ENCODE measurements around the gene LMF1.

The LMF1 gene

DNA sequence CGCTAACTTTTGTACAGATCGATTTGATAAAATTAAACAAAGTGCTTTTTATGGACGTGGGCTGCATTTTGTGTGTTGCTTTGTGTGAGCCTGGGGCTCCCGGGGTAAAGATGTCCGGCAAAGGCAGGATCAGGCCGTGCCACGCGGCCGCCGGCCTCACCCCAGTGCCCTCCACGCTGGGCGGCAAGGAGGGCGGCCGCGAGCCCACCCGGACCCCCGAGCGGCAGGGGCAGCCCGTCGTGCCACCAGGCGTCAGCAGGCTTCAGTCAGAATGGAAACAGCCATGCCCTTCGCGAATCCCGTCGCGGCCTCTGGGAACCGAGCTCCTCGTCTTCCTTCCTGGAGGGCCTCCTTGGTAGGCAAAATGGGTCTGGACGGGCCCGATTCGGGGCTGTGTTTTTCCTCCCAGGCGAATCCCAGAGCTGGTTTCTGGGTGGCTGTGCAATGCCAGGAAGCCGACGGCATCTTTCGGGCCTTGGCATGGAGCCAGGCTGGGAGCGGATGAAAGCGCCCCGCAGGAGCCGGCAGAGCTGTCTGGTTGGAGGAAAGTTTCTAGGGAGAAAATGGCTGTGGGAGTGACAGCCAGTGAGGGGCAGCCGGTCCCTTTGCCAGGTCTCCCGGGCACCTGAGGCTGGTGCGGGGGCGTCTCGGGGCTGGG, 16.3 kb upstream of the LMF1 start:
- in situ Hi-C loops (cut with MboI; ENCODE audit: low pct_unique_long_range_greater_than_20kb, low sequenced_read_pairs) = no loop called here
- DNase-seq = no peak

- DNase-seq = no peak
- in situ Hi-C loops (cut with MboI; ENCODE audit: low pct_unique_long_range_greater_than_20kb, low sequenced_read_pairs) = no loop called here
These were observed 15.6 kb upstream of the LMF1 start for GRCh38 chr16:986411-986810.

GRCh38 chr16:985646-986400, 15.0 kb upstream of the LMF1 start:
- no peak for DNase-seq
- in situ Hi-C loops (cut with MboI; ENCODE audit: low pct_unique_long_range_greater_than_20kb, low sequenced_read_pairs) = no loop called here

DNA sequence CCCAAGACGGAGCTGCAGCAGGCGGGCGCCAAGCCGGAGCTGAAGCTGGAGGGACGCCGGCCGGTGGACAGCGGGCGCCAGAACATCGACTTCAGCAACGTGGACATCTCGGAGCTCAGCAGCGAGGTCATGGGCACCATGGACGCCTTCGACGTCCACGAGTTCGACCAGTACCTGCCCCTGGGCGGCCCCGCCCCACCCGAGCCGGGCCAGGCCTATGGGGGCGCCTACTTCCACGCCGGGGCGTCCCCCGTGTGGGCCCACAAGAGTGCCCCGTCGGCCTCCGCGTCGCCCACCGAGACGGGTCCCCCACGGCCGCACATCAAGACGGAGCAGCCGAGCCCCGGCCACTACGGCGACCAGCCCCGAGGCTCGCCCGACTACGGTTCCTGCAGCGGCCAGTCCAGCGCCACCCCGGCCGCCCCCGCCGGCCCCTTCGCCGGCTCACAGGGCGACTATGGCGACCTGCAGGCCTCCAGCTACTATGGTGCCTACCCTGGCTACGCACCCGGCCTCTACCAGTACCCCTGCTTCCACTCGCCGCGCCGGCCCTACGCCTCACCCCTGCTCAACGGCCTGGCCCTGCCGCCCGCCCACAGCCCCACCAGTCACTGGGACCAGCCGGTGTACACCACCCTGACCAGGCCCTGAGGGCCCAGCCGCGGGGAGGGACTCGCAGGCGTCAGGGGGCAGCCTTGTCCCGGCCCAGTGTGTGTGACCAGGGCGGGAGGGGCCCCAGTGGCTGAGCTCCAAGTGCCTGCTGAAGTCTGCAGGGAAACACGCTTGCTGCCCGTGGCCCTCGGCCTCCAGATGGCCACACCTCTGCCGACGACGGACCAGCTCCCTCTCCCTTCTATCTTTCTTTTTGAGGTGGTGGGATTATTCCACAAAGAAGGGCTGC, 14.2 kb upstream of the LMF1 start:
- in situ Hi-C loops (cut with MboI; ENCODE audit: low pct_unique_long_range_greater_than_20kb, low sequenced_read_pairs) = no loop called here
- no peak for DNase-seq

DNA sequence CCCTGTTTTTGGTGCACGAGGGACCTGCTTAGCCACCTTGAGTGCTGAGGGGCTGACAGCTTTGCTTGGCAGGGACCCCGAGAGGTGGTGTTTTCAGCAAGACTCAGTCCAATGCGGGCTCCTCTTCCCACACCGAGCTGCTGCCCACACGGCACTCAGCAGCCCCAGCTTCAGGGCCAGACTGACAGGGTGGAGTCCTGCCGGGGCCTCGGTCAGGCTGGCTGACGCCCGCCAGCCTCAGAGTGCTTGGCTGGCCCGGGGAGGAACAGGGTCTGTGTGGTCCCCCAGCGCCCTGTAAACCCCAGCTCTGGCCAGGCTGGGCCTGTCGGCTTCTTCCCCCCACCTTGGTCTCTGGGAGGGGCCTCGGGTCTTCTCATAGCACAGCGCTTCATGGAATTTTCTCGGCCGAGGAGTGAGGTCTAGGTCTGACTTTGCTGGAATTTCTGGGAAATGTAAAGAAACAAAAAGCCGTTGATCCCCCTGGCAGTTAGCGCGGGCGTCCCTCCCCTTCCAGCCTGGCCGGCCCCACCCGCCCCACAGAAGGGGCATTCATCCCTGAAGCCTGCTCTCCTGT, 13.4 kb upstream of the LMF1 start:
- in situ Hi-C loops (cut with MboI; ENCODE audit: low pct_unique_long_range_greater_than_20kb, low sequenced_read_pairs) = no loop called here

GRCh38 chr16:983044-984030, 12.6 kb upstream of the LMF1 start:
- DNase-seq = no peak
- in situ Hi-C loops (cut with MboI; ENCODE audit: low pct_unique_long_range_greater_than_20kb, low sequenced_read_pairs) = no loop called here

More for the DNA sequence above, 13.4 kb upstream of the LMF1 start:
- no peak for DNase-seq

GRCh38 chr16:982145-983043, 11.6 kb upstream of the LMF1 start:
- DNase-seq = no peak
- in situ Hi-C loops (cut with MboI; ENCODE audit: low pct_unique_long_range_greater_than_20kb, low sequenced_read_pairs) = no loop called here

GRCh38 chr16:981695-982144, 10.9 kb upstream of the LMF1 start, which contains the start of gene SOX8:
Gene SOX8, plus strand, starts transcription at chr16:981770. Its CDS starts 153 bp downstream, at chr16:981923.
- DNase-seq = no peak
- in situ Hi-C loops (cut with MboI; ENCODE audit: low pct_unique_long_range_greater_than_20kb, low sequenced_read_pairs) = no loop called here

DNA sequence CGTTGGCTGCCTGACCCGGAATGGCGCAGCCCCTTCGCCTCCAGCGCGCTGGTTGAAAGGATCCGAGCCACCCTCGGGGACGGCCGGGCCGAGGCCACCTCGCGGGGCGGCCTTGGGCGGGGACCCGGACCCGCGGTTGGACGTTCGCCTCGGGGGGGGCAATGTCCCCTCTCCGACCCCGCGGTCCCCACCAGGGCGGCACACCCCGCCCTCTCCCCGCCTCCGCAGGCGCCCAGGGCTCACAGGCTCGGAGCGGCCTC, 9.7 kb upstream of the LMF1 start:
- no peak for DNase-seq
- in situ Hi-C loops (cut with MboI; ENCODE audit: low pct_unique_long_range_greater_than_20kb, low sequenced_read_pairs) = no loop called here

DNA sequence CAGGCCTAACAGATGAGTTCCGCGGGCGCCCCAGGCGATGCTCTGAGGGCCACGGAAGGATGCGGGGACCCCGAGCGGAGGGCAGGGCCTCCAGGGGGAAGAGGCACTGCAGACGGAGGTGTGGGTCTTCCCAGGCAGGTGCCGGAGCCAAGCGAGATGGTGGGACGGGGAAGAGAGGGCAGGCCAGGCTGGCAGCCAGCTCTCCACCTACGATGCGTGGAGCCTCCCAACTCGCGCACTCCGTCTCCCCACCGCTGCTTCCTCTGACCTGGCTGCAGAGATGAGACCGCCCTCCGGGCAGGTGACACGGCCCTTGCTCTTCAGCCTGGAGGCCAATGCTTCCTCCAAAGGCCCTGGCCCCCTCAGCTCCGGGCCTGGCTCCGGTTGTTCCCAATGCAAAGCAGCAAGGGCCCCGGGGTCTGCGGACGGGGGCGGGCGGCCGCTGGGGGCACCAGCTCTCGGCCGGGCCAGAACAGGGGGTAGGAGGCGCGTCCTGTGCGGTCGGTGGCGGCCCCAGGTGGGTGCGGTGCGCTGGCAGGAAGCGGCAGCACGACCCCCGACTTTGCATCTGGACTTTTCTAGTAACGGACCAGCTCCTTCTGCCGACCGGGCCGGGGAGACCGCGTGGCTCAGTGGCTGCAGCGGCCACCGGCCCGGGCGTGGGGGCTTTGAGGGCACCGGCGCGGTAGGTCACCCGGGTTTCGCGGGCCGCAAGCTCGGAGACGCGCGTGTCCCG, 9.2 kb upstream of the LMF1 start:
- DNase-seq = no peak
- in situ Hi-C loops (cut with MboI; ENCODE audit: low pct_unique_long_range_greater_than_20kb, low sequenced_read_pairs) = no loop called here

GRCh38 chr16:979147-979546, 8.4 kb upstream of the LMF1 start:
- in situ Hi-C loops (cut with MboI; ENCODE audit: low pct_unique_long_range_greater_than_20kb, low sequenced_read_pairs) = no loop called here
- DNase-seq = no peak

DNA sequence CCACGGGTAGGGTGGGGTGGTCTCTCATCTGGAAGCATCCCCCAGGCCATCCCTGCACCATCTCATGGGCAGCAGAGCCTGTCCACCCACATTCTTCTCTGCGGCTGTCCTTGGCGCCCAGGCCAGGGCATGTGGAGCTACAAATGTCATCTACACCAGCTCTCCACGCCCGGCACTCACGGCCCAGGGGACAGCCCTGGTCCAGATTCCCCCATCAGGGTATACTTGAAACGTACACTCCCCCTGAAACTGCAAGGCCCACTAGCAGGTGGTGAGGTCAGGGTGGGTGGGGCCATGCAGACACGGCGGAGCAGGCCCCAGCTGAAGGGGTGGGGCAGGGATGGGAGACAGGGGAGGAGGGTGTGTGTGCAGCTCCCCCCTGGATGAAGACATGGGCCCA, 7.6 kb upstream of the LMF1 start:
- no peak for DNase-seq
- in situ Hi-C loops (cut with MboI; ENCODE audit: low pct_unique_long_range_greater_than_20kb, low sequenced_read_pairs) = no loop called here

- in situ Hi-C loops (cut with MboI; ENCODE audit: low pct_unique_long_range_greater_than_20kb, low sequenced_read_pairs) = no loop called here
- DNase-seq = no peak
These were observed 7.1 kb upstream of the LMF1 start for GRCh38 chr16:977896-978295.

- DNase-seq = no peak
- in situ Hi-C loops (cut with MboI; ENCODE audit: low pct_unique_long_range_greater_than_20kb, low sequenced_read_pairs) = no loop called here
These were observed 6.4 kb upstream of the LMF1 start for GRCh38 chr16:977081-977701.

DNA sequence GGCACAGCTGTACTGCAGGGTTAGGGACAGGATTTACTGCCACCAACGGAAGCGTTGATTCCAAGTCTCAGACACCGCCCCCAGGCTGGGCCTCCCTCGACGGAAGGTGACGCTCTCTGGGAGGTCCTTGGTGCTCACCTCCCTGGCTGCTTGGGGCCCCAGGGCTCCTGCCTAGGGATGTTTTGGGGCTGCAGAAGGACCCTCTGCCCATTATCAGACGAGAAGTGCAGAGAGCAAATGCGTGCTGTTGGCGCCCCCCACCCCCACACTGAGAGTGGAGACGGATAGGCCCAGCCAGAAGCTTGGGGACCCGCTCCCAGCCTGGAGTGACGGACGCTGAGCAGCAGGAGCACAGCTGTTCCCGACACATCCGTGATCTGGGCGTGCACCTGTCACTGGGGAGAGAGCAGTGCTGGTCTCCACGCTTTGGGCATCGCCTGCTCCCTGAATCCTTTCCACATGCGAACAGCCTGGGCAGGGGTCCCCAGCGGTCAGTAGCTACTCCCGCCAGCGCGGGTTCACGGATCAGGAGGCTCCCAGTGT, 5.7 kb upstream of the LMF1 start:
- no peak for DNase-seq
- in situ Hi-C loops (cut with MboI; ENCODE audit: low pct_unique_long_range_greater_than_20kb, low sequenced_read_pairs) = no loop called here

- in situ Hi-C loops (cut with MboI; ENCODE audit: low pct_unique_long_range_greater_than_20kb, low sequenced_read_pairs) = no loop called here
- no peak for DNase-seq
These were observed 4.5 kb upstream of the LMF1 start for GRCh38 chr16:975291-975690.

All from KBM-7 (cell line).